GM23248 (cell line): Measurements from ENCODE around the gene DDAH1.

Source experiments
- EZH2 ChIP-seq: fragments of 200-600 bp; sonication (generic); IDR thresholded peaks from 2 replicates; pipeline ENCODE4 v1.6.1; 2018; ENCODE audit warnings: antibody characterized with exemption, mild to moderate bottlenecking; ENCODE audit not compliant: insufficient read depth, poor library complexity, severe bottlenecking
- EZH2phosphoT487 ChIP-seq: fragments of 200-600 bp; sonication (generic); IDR thresholded peaks from 2 replicates; pipeline ENCODE4 v1.6.1; 2018; ENCODE audit warnings: antibody characterized with exemption, moderate library complexity, mild to moderate bottlenecking, low read depth; ENCODE audit not compliant: insufficient read depth

- TF ChIP-seq EZH2 (no peak), EZH2phosphoT487 (no peak)
These were observed 86.4 kb downstream of the DDAH1 start for GRCh38 chr1:85378534-85378933.
